GM12878 (cell line): ENCODE results near the gene SMARCE1. TPM values are rescaled to one million over a fixed set of nuclear protein-coding genes. Genes with fewer than 3 reads are reported as not detected.

ENCODE experiments used
- CUX1 ChIP-seq: IDR thresholded peaks from 2 replicates; pipeline ENCODE4 v1.6.1; 2012; ENCODE audit warnings: improper control_type of control experiment, low read depth, low read length; ENCODE audit not compliant: insufficient replicate concordance
- MEF2A ChIP-seq: IDR thresholded peaks from 2 replicates; pipeline ENCODE4 v1.6.1; 2011; ENCODE audit warnings: low read depth, mild to moderate bottlenecking, low read length, moderate library complexity; ENCODE audit not compliant: insufficient read depth
- SMC3 ChIP-seq: IDR thresholded peaks from 2 replicates; pipeline ENCODE4 v1.6.1; 2011; ENCODE audit warnings: low read length, improper control_type of control experiment, borderline replicate concordance
- ZNF687 ChIP-seq: fragments of 450-650 bp; IDR thresholded peaks from 2 replicates; pipeline ENCODE4 v1.6.1; 2017; ENCODE audit warnings: mild to moderate bottlenecking, moderate library complexity
- polyA plus RNA-seq, 11 experiments: library from polyadenylated mRNA; depleted of rRNA in 4 of 11; unstranded in 6 of 11; stranded (reverse) in 5 of 11; fragments of >200 nt; fragmentation: Nextera tagmentation in 4 of 11; fragmentation: Illumina TruSeq in 1 of 11; extraction: Ambion mirVana in 4 of 11; extraction: Trizol in 1 of 11; gene quantifications; 1 replicate in 1 of 11; 2 replicates in 10 of 11; pipeline versions ENCODE4 v1.2.1 to v1.2.3, GENCODE V29; 2011 to 2016; ENCODE audit warnings: inconsistent platforms in 2 of 11, missing spikeins in 2 of 11, low read depth in 1 of 11
- total RNA-seq, 4 experiments: library from RNA; depleted of rRNA in 3 of 4; stranded (reverse); fragments of >200 nt in 3 of 4; fragmentation: Illumina TruSeq in 1 of 4; extraction: Trizol in 1 of 4; gene quantifications; 2 replicates each; pipeline versions ENCODE4 v1.2.1 to v1.2.3, GENCODE V29; 2013 to 2021

The SMARCE1 gene
- total and polyA plus RNA-seq, 10 of the 15 experiments (the other 5 are each of a cell fraction or from before 2014, with no cell fraction given) = 87.9 to 191 (median 132) TPM

- TF ChIP-seq SMC3 (no peak), CUX1 (no peak), ZNF687 (no peak), MEF2A (no peak)
Observed at GRCh38 chr17:40629842-40630241, 17.8 kb downstream of the SMARCE1 start (continued).
